HUES6 (cell line): Measurements from ENCODE around the gene CRYAB.

Experiments used
- H3K27ac ChIP-seq: 2 replicates; pipeline ENCODE4 v1.7.0; 2013; ENCODE audit warnings: low read depth, mild to moderate bottlenecking, low read length, inconsistent platforms
- H3K27me3 ChIP-seq: 2 replicates; pipeline ENCODE4 v1.6.1; 2013; ENCODE audit warnings: low read length; ENCODE audit not compliant: control insufficient read depth, insufficient read depth
- H3K36me3 ChIP-seq: 2 replicates; pipeline ENCODE4 v1.6.1; 2013; ENCODE audit warnings: low read length; ENCODE audit not compliant: control insufficient read depth, insufficient read depth
- H3K4me1 ChIP-seq: 2 replicates; pipeline ENCODE4 v1.6.1; 2013; ENCODE audit warnings: low read length; ENCODE audit not compliant: control insufficient read depth, insufficient read depth
- H3K4me3 ChIP-seq: 2 replicates; pipeline ENCODE4 v1.5.1; 2013; ENCODE audit warnings: low read depth, low read length
- H3K9ac ChIP-seq: one replicate; pipeline ENCODE4 v1.6.1; 2013; ENCODE audit warnings: mild to moderate bottlenecking, low read length
- H3K9me3 ChIP-seq: 2 replicates; pipeline ENCODE4 v1.6.1; 2013; ENCODE audit warnings: low read depth, low read length; ENCODE audit not compliant: control insufficient read depth, insufficient read depth

CRYAB gene, protein sequence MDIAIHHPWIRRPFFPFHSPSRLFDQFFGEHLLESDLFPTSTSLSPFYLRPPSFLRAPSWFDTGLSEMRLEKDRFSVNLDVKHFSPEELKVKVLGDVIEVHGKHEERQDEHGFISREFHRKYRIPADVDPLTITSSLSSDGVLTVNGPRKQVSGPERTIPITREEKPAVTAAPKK

GRCh38 chr11:111911563-111912401 lies at the start of gene CRYAB:
TSS of gene CRYAB (minus strand) at chr11:111911770. CDS start at chr11:111911724, 46 bp downstream.
- H3K27ac ChIP-seq, result no peak within 1 kb of the TSS
- H3K27me3 ChIP-seq, result no peaks in the 10 kb centered on the region
- peaks cover 24% of the 10 kb centered on the region for H3K4me1 ChIP-seq
- no peak within 1 kb of the TSS for H3K4me3 ChIP-seq
- no peaks in the 10 kb centered on the region for H3K9me3 ChIP-seq
- H3K9ac ChIP-seq, result no peak within 1 kb of the TSS
- H3K36me3 ChIP-seq, result no peaks in the 10 kb centered on the region

- Histone ChIP-seq H3K4me1 (peaks cover 19% of the 10 kb centered on the region), H3K9me3 (peaks cover 11% of the 10 kb centered on the region), H3K9ac (peak overlapping the region; percentile 23), H3K27me3 (no peaks in the 10 kb centered on the region), H3K27ac (peak overlapping the region; percentile 10; the same call in 1 of the 2 replicates), H3K4me3 (0 out of 2 replicates have a peak overlapping the region, but pooled peaks have one; percentile 4), H3K36me3 (peaks cover 3% of the 10 kb centered on the region; the same call in 1 of the 2 replicates)
These were observed 49.3 kb upstream of the CRYAB start for GRCh38 chr11:111960916-111961315.

GRCh38 chr11:111957663-111958444 lies 46.3 kb upstream of the CRYAB start:
- H3K9ac ChIP-seq, result no peak overlapping the region
- no peak overlapping the region for H3K27ac ChIP-seq
- H3K9me3 ChIP-seq, result peaks cover 11% of the 10 kb centered on the region
- H3K4me3 ChIP-seq, result no peak overlapping the region
- peaks cover 3% of the 10 kb centered on the region; the same call in 1 of the 2 replicates for H3K36me3 ChIP-seq
- H3K4me1 ChIP-seq, result peaks cover 14% of the 10 kb centered on the region
- H3K27me3 ChIP-seq, result no peaks in the 10 kb centered on the region

DNA sequence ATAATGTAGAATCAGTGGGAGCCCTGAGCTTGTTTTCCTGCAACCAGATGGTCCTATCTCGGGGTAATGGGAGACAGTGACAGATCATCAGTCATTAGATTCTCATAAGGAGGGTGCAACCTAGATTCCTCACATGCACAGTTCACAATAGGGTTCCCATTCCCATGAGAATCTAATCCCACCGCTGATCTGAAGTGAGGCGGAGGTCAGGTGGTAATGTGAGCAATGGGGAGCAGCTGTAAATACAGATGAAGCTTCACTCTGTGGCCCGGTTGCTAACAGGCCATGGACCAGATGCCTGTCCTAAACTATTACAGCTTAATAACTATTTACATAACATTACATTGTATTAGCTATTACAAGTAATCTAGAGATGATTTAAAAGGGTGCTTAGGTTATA lies 42.6 kb upstream of the CRYAB start:
- H3K9ac ChIP-seq, result no peak overlapping the region
- peaks cover 16% of the 10 kb centered on the region for H3K9me3 ChIP-seq
- no peaks in the 10 kb centered on the region for H3K27me3 ChIP-seq
- H3K4me1 ChIP-seq, result no peaks in the 10 kb centered on the region
- H3K4me3 ChIP-seq, result no peak overlapping the region
- H3K27ac ChIP-seq, result no peak overlapping the region
- H3K36me3 ChIP-seq, result peaks cover under 1% of the 10 kb centered on the region; the same call in 1 of the 2 replicates

GRCh38 chr11:111951565-111951964 lies 40.0 kb upstream of the CRYAB start:
- peaks cover 3% of the 10 kb centered on the region; the same call in 1 of the 2 replicates for H3K4me1 ChIP-seq
- H3K36me3 ChIP-seq, result no peaks in the 10 kb centered on the region
- no peak overlapping the region for H3K27ac ChIP-seq
- H3K9ac ChIP-seq, result no peak overlapping the region
- H3K9me3 ChIP-seq, result peaks cover 5% of the 10 kb centered on the region
- no peak overlapping the region for H3K4me3 ChIP-seq
- H3K27me3 ChIP-seq, result no peaks in the 10 kb centered on the region

- H3K36me3 ChIP-seq, result no peaks in the 10 kb centered on the region
- H3K4me3 ChIP-seq, result no peak overlapping the region
- peaks cover 4% of the 10 kb centered on the region; the same call in 1 of the 2 replicates for H3K4me1 ChIP-seq
- no peak overlapping the region for H3K27ac ChIP-seq
- no peaks in the 10 kb centered on the region for H3K27me3 ChIP-seq
- H3K9me3 ChIP-seq, result peaks cover 5% of the 10 kb centered on the region
- H3K9ac ChIP-seq, result no peak overlapping the region
These were observed 38.2 kb upstream of the CRYAB start for GRCh38 chr11:111949519-111950426.

- H3K36me3 ChIP-seq, result no peaks in the 10 kb centered on the region
- no peak overlapping the region for H3K27ac ChIP-seq
- H3K4me3 ChIP-seq, result no peak overlapping the region
- H3K9ac ChIP-seq, result no peak overlapping the region
- peaks cover 8% of the 10 kb centered on the region for H3K4me1 ChIP-seq
- peaks cover 5% of the 10 kb centered on the region for H3K9me3 ChIP-seq
- no peaks in the 10 kb centered on the region for H3K27me3 ChIP-seq
These were observed 35.6 kb upstream of the CRYAB start for GRCh38 chr11:111947143-111947542.

GRCh38 chr11:111946499-111946898 lies 34.9 kb upstream of the CRYAB start:
- no peak overlapping the region for H3K27ac ChIP-seq
- no peak overlapping the region for H3K9ac ChIP-seq

DNA sequence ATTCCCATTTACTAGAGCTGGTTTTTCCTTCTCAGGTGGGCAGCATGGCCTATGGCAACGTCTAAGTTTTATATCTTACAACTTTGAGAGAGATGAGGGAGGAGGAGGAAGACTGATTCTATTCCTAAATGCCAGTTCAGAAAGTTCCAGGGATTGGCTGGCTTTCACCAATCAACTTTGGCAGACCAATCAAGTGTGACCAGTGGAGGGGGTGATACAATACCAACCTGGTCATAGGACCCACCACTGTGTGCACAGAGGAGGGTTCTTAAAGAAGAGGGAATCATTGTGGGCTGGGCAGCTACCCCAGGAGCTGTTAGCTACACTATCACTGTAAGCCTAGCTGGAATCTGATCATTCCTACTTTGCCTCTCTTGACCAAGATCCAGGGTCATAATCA lies 33.6 kb upstream of the CRYAB start:
- Histone ChIP-seq H3K27ac (no peak overlapping the region), H3K4me3 (no peak overlapping the region), H3K9me3 (no peaks in the 10 kb centered on the region), H3K9ac (no peak overlapping the region), H3K27me3 (no peaks in the 10 kb centered on the region), H3K36me3 (no peaks in the 10 kb centered on the region), H3K4me1 (peaks cover 8% of the 10 kb centered on the region)

More at GRCh38 chr11:111946499-111946898, 34.9 kb upstream of the CRYAB start:
- Histone ChIP-seq H3K36me3 (no peaks in the 10 kb centered on the region), H3K4me3 (no peak overlapping the region), H3K4me1 (peaks cover 8% of the 10 kb centered on the region), H3K9me3 (peaks cover 1% of the 10 kb centered on the region), H3K27me3 (no peaks in the 10 kb centered on the region)

GRCh38 chr11:111944651-111945051 lies 33.1 kb upstream of the CRYAB start:
- Histone ChIP-seq H3K4me1 (peaks cover 8% of the 10 kb centered on the region), H3K27ac (no peak overlapping the region), H3K36me3 (no peaks in the 10 kb centered on the region), H3K27me3 (no peaks in the 10 kb centered on the region), H3K4me3 (no peak overlapping the region), H3K9me3 (no peaks in the 10 kb centered on the region), H3K9ac (no peak overlapping the region)
